GM12878 (cell line): Measurements from ENCODE around the gene EGF. TPM values are rescaled to one million over a fixed set of nuclear protein-coding genes. Genes with fewer than 3 reads are reported as not detected.

Experiments
- ASH2L ChIP-seq: fragments of 300-600, 200-600 bp; sonication (generic); IDR thresholded peaks from 2 replicates; pipeline ENCODE4 v1.6.1; 2017; ENCODE audit warnings: low read depth, mild to moderate bottlenecking, borderline replicate concordance
- ATF2 ChIP-seq: IDR thresholded peaks from 2 replicates; pipeline ENCODE4 v1.6.1; 2012; ENCODE audit warnings: low read length, inconsistent platforms
- BHLHE40 ChIP-seq, 2 experiments: fragments of 450-650 bp in 1 of 2; IDR thresholded peaks; 2 replicates each; pipeline ENCODE4 v1.6.1; 2011 to 2017; ENCODE audit warnings: low read depth in 2 of 2, borderline replicate concordance in 1 of 2, improper control_type of control experiment in 1 of 2, low read length in 1 of 2, mild to moderate bottlenecking in 1 of 2
- CEBPB ChIP-seq, 2 experiments: fragments of 150-350 bp in 1 of 2; IDR thresholded peaks; 2 replicates each; pipeline ENCODE4 v1.6.1; 2012 to 2014; ENCODE audit warnings: low read depth in 2 of 2, low read length in 2 of 2, borderline replicate concordance in 1 of 2, inconsistent platforms in 1 of 2
- CTCF ChIP-seq, 3 experiments: IDR thresholded peaks in 2 of 3; conservative IDR thresholded peaks in 1 of 3; 2 replicates each; pipeline ENCODE4 v1.5.1; 2011; ENCODE audit warnings: low read depth in 3 of 3, low read length in 3 of 3, mild to moderate bottlenecking in 3 of 3, control low read depth in 2 of 3, moderate library complexity in 2 of 3, inconsistent platforms in 1 of 3, mixed read lengths in 1 of 3; ENCODE audit not compliant: control insufficient read depth in 2 of 3, insufficient read depth in 1 of 3; ENCODE audit errors: extremely low read depth in 1 of 3
- EED ChIP-seq: sonication (generic); IDR thresholded peaks from 2 replicates; pipeline ENCODE4 v1.6.1; 2016; ENCODE audit warnings: antibody characterized with exemption, low read depth
- EP300 ChIP-seq, 2 experiments: fragments of 150-350 bp in 1 of 2; IDR thresholded peaks; 2 replicates each; pipeline ENCODE4 v1.6.1; 2011 to 2012; ENCODE audit warnings: low read depth in 2 of 2, low read length in 2 of 2, borderline replicate concordance in 1 of 2, improper control_type of control experiment in 1 of 2, inconsistent platforms in 1 of 2; ENCODE audit not compliant: control insufficient read depth in 1 of 2
- IRF5 ChIP-seq: fragments of 450-650 bp; IDR thresholded peaks from 2 replicates; pipeline ENCODE4 v1.6.1; 2017; ENCODE audit warnings: borderline replicate concordance
- NKRF ChIP-seq: fragments of 450-650 bp; conservative IDR thresholded peaks from 2 replicates; pipeline ENCODE4 v1.6.1; 2017; ENCODE audit warnings: mild to moderate bottlenecking, moderate library complexity
- POLR2AphosphoS2 ChIP-seq: IDR thresholded peaks from 2 replicates; pipeline ENCODE4 v1.6.1; 2011; ENCODE audit warnings: low read depth, mild to moderate bottlenecking, low read length, improper control_type of control experiment, moderate library complexity
- SIN3A ChIP-seq: IDR thresholded peaks from 2 replicates; pipeline ENCODE4 v1.6.1; 2012; ENCODE audit warnings: low read depth, low read length, improper control_type of control experiment
- SREBF2 ChIP-seq: IDR thresholded peaks from 2 replicates; pipeline ENCODE4 v1.6.1; 2012; ENCODE audit warnings: mild to moderate bottlenecking, low read length
- TCF12 ChIP-seq: IDR thresholded peaks from 2 replicates; pipeline ENCODE4 v1.6.1; 2011; ENCODE audit warnings: low read depth, mild to moderate bottlenecking, low read length
- YY1 ChIP-seq: IDR thresholded peaks from 2 replicates; pipeline ENCODE4 v1.6.1; 2011; ENCODE audit warnings: low read depth, mild to moderate bottlenecking, low read length
- ZBTB11 ChIP-seq: fragments of 450-650 bp; formaldehyde crosslinking; IDR thresholded peaks from 2 replicates; pipeline ENCODE4 v1.5.0; 2022; ENCODE audit warnings: mild to moderate bottlenecking, missing genetic modification characterization
- ZNF217 ChIP-seq: fragments of 450-650 bp; IDR thresholded peaks from 2 replicates; pipeline ENCODE4 v1.6.1; 2017; ENCODE audit warnings: antibody characterized with exemption, mild to moderate bottlenecking
- polyA plus RNA-seq, 11 experiments: library from polyadenylated mRNA; depleted of rRNA in 4 of 11; unstranded in 6 of 11; stranded (reverse) in 5 of 11; fragments of >200 nt; fragmentation: Nextera tagmentation in 4 of 11; fragmentation: Illumina TruSeq in 1 of 11; extraction: Ambion mirVana in 4 of 11; extraction: Trizol in 1 of 11; gene quantifications; 1 replicate in 1 of 11; 2 replicates in 10 of 11; pipeline versions ENCODE4 v1.2.1 to v1.2.3, GENCODE V29; 2011 to 2016; ENCODE audit warnings: inconsistent platforms in 2 of 11, missing spikeins in 2 of 11, low read depth in 1 of 11
- total RNA-seq, 4 experiments: library from RNA; depleted of rRNA in 3 of 4; stranded (reverse); fragments of >200 nt in 3 of 4; fragmentation: Illumina TruSeq in 1 of 4; extraction: Trizol in 1 of 4; gene quantifications; 2 replicates each; pipeline versions ENCODE4 v1.2.1 to v1.2.3, GENCODE V29; 2013 to 2021

Gene EGF
- total and polyA plus RNA-seq, 10 of the 15 experiments (the other 5 are each of a cell fraction or from before 2014, with no cell fraction given) = 0.02 to 0.90 (median 0.19) TPM; not detected in 4

- no peak for TF ChIP-seq ZBTB11 (CRISPR knock-in tag)
- peak; percentile 53 to 69 for TF ChIP-seq BHLHE40 (IDR thresholded peaks at IDR 0.05; ENCODE audit: borderline replicate concordance in 1 of 2, low read depth in 2 of 2, low read length in 1 of 2)
- TF ChIP-seq CEBPB (IDR thresholded peaks at IDR 0.05; ENCODE audit: borderline replicate concordance in 1 of 2, low read depth in 2 of 2, low read length in 2 of 2) = 0 out of 4 replicates have a peak, but pooled peaks of 1 of the 2 experiments have one; percentile 9
- TF ChIP-seq TCF12 = peak; percentile 94
- peak; percentile 91 for TF ChIP-seq ZNF217
- peak; percentile 45; the same call in 1 of the 2 replicates for TF ChIP-seq NKRF
- TF ChIP-seq CTCF (IDR thresholded peaks at IDR 0.05 in 2 of 3, conservative IDR thresholded peaks at IDR 0.05 in 1 of 3; ENCODE audit: control insufficient read depth in 2 of 3, extremely low read depth in 1 of 3, insufficient read depth in 1 of 3, low read depth in 3 of 3, low read length in 3 of 3) = no peak
- TF ChIP-seq POLR2AphosphoS2 = no peak
- TF ChIP-seq ATF2 = peak; percentile 87
- peak; percentile 95 for TF ChIP-seq EED
- peak; percentile 79 to 90 for TF ChIP-seq EP300 (IDR thresholded peaks at IDR 0.05; ENCODE audit: borderline replicate concordance in 1 of 2, control insufficient read depth in 1 of 2, low read depth in 2 of 2, low read length in 2 of 2)
- TF ChIP-seq ASH2L = no peak
- TF ChIP-seq YY1 = peak; percentile 58
- TF ChIP-seq SREBF2 = no peak
- no peak for TF ChIP-seq IRF5
- TF ChIP-seq SIN3A = no peak
These were observed 77.9 kb downstream of the EGF start (continued) for GRCh38 chr4:109990261-109991257.
